GM23338 (cell line): ENCODE data around the gene C2CD2L. TPM values are rescaled to one million over a fixed set of nuclear protein-coding genes. Genes with fewer than 3 reads are reported as not detected.
"Not testable (repeated sequence)": the region's sequence is repeated elsewhere in the genome, so short reads cannot be mapped to it uniquely, and the experiment has no call there.

Experiments used
- ATAC-seq: fragments of 200-7000 bp; cut with Tn5 transposase; 3 replicates; pipeline ENCODE4 v1.9.1; 2020
- DNase-seq: peaks from one replicate; pipeline ENCODE4 v3.0.0-alpha.2; 2015; ENCODE audit warnings: low spot score
- H2AFZ ChIP-seq: fragments of 200-600 bp; sonication (generic); 2 replicates; pipeline ENCODE4 v1.8.0; 2016; ENCODE audit warnings: antibody characterized with exemption, mild to moderate bottlenecking, moderate library complexity
- H3F3A ChIP-seq: fragments of 200-600 bp; sonication (generic); replicated peaks from 2 replicates; pipeline ENCODE4 v1.8.0; 2017; ENCODE audit warnings: antibody characterized with exemption, mixed run types, low read depth
- H3K27ac ChIP-seq: fragments of 200-600 bp; sonication (generic); 2 replicates; pipeline ENCODE4 v1.6.1; 2016; ENCODE audit warnings: low read depth
- H3K27me3 ChIP-seq: fragments of 200-600 bp; sonication (generic); 2 replicates; pipeline ENCODE4 v1.8.0; 2016; ENCODE audit warnings: mild to moderate bottlenecking, mixed run types, moderate library complexity; ENCODE audit not compliant: insufficient read depth
- H3K36me3 ChIP-seq: fragments of 200-600 bp; sonication (generic); 2 replicates; pipeline ENCODE4 v1.8.0; 2016; ENCODE audit warnings: mild to moderate bottlenecking; ENCODE audit not compliant: insufficient read depth
- H3K4me1 ChIP-seq: fragments of 200-600 bp; sonication (generic); 2 replicates; pipeline ENCODE4 v1.8.0; 2016; ENCODE audit warnings: mild to moderate bottlenecking, moderate library complexity; ENCODE audit not compliant: insufficient read depth
- H3K4me2 ChIP-seq: fragments of 200-600 bp; sonication (generic); 2 replicates; pipeline ENCODE4 v1.7.1; 2017; ENCODE audit warnings: mixed run types
- H3K4me3 ChIP-seq: fragments of 200-600 bp; sonication (generic); 2 replicates; pipeline ENCODE4 v1.6.1; 2016; ENCODE audit warnings: mixed run types
- H3K79me2 ChIP-seq: fragments of 200-600 bp; sonication (generic); replicated peaks from 2 replicates; pipeline ENCODE4 v1.8.0; 2017; ENCODE audit warnings: mild to moderate bottlenecking; ENCODE audit not compliant: insufficient read depth
- H3K9me2 ChIP-seq: fragments of 200-600 bp; sonication (generic); 2 replicates; pipeline ENCODE4 v1.8.0; 2017; ENCODE audit not compliant: insufficient read depth
- H4K20me1 ChIP-seq: fragments of 200-600 bp; sonication (generic); replicated peaks from 2 replicates; pipeline ENCODE4 v1.8.0; 2017; ENCODE audit warnings: mild to moderate bottlenecking; ENCODE audit not compliant: insufficient read depth
- H3K27ac Mint-ChIP-seq: 2 replicates; pipeline ENCODE4 v1.8.0; 2020; ENCODE audit warnings: inconsistent platforms, mild to moderate bottlenecking, moderate library complexity, mixed read lengths
- H3K27me3 Mint-ChIP-seq: 3 replicates; pipeline ENCODE4 v1.8.0; 2022; ENCODE audit warnings: low read depth, mild to moderate bottlenecking, moderate library complexity, mixed read lengths, inconsistent platforms; ENCODE audit not compliant: insufficient read depth, poor library complexity
- H3K36me3 Mint-ChIP-seq: 3 replicates; pipeline ENCODE4 v1.8.0; 2021; ENCODE audit warnings: low read depth, mild to moderate bottlenecking, inconsistent platforms, moderate library complexity, mixed read lengths
- H3K4me1 Mint-ChIP-seq: 3 replicates; pipeline ENCODE4 v1.8.0; 2020; ENCODE audit warnings: mild to moderate bottlenecking, inconsistent platforms, mixed read lengths
- H3K4me3 Mint-ChIP-seq: 3 replicates; pipeline ENCODE4 v1.8.0; 2021; ENCODE audit warnings: moderate library complexity, mild to moderate bottlenecking, inconsistent platforms, mixed read lengths
- H3K9me3 Mint-ChIP-seq: 3 replicates; pipeline ENCODE4 v1.8.0; 2020; ENCODE audit warnings: moderate library complexity, mild to moderate bottlenecking, inconsistent platforms, mixed read lengths
- EZH2phosphoT487 ChIP-seq: fragments of 200-600 bp; sonication (generic); IDR thresholded peaks from one replicate; pipeline ENCODE4 v1.8.1; 2018; ENCODE audit warnings: antibody characterized with exemption; ENCODE audit not compliant: unreplicated experiment
- POLR2AphosphoS5 ChIP-seq: IDR thresholded peaks from 2 replicates; pipeline ENCODE4 v1.6.1; 2016; ENCODE audit warnings: antibody characterized with exemption, low read depth
- STAT1 ChIP-seq: IDR thresholded peaks from one replicate; pipeline ENCODE4 v1.6.1; 2016; ENCODE audit warnings: antibody characterized with exemption; ENCODE audit not compliant: unreplicated experiment
- ZNF114 ChIP-seq: fragments of 250-450 bp; sonication (Bioruptor Pico); IDR thresholded peaks from 2 replicates; pipeline ENCODE4 v1.5.0; 2020; ENCODE audit warnings: mild to moderate bottlenecking, moderate library complexity
- long read RNA-seq: library from polyadenylated mRNA; unstranded; transcript quantifications from one replicate; pipeline ENCODE4 v2.0.0, GENCODE V29; 2020; ENCODE audit not compliant: unreplicated experiment
- polyA plus RNA-seq: library from polyadenylated mRNA; unstranded; fragments of >200 nt; fragmentation: Nextera tagmentation; extraction: Ambion mirVana; gene quantifications from 2 replicates; pipeline ENCODE4 v1.2.1, GENCODE V29; 2016
- total RNA-seq: library from RNA; depleted of rRNA; stranded (reverse); fragments of >200 nt; shearing (Covaris generic); gene quantifications from 2 replicates; pipeline ENCODE4 v1.2.3, GENCODE V29; 2014; rRNA removed
- TF ChIP-seq, protein P1 (sequence below): IDR thresholded peaks from 2 replicates; pipeline ENCODE4 v1.6.1; 2016; ENCODE audit warnings: antibody characterized with exemption
- TF ChIP-seq, protein P2 (sequence below): IDR thresholded peaks from one replicate; pipeline ENCODE4 v1.6.1; 2018; ENCODE audit warnings: antibody characterized with exemption; ENCODE audit not compliant: unreplicated experiment

Gene C2CD2L
- total RNA-seq (2.3 and 4.4 TPM in 2 replicates), polyA plus RNA-seq (1.4 TPM in 2 replicates)
- long read RNA-seq, partial matches to known transcripts, result 0 of 1 reads
- long read RNA-seq, other reads (novel, unspliced or antisense), result 0 of 1 reads

DNA sequence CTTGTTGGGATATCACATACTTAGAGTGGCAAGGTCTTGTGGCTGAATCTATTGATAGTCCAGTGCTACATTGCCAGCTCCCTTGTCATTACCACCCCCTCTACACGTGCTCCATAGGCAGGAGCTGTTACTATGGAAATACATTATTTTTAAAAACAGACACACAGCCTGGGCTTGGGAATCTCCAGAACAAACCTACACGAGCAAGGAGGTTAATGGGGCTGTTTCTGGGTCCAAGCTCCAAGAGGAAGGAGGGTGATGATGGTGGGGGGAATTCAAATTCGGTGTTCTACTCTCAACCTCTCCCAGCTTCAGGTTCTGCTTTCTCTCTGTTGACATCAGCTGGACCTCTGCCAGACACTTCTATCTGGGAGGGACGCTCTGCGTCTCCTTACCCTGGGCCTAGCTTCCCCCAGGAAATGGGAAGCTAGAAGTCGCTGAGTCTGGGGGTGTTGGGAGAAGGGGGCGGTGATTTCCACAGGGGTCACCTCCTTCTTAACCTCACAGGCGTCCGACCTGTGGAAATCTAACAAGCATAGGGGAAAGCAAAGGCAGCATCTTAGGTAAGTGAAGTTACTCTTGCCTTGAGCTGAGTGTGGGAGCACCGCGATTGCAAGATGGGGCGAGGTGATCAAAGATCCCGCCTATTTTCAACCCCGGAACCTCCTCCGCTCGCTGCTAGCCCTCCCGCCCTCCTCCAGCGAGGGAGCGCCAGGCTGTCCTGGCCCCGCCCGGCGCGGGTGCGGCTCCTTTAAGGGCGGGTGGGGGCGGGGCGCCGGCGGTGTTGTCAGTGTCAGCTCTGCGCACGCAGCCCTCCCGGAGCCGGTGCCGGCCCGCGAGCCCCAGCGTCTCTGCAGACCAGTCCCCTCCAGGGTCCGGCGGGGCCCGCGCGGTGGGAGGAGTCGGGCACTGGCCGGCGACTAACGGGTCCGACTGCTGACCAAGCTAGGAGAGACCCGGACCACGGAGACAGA, at the start of gene C2CD2L:
C2CD2L (plus strand) TSS at position 781 of the 974 bp plus-strand sequence. CDS start 398 bp downstream, outside the sequence.
- H3K27me3 Mint-ChIP-seq, result peaks cover 25% of the 10 kb centered on the region

DNA sequence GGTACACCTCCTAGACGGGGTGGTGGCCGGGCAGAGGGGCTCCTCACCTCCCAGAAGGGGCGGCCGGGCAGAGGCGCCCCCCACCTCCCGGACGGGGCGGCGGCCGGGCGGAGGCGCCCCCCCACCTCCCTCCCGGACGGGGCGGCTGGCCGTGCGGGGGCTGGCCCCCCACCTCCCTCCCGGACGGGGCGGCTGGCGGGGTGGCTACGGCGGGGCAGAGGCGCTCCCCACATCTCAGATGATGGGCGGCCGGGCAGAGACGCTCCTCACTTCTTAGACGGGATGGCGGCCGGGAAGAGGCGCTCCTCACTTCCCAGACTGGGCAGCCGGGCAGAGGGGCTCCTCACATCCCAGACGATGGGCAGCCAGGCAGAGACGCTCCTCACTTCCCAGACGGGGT, 48.0 kb upstream of the C2CD2L start:
- peaks cover 14% of the 10 kb centered on the region for H3K36me3 ChIP-seq
- not testable (repeated sequence) for H3K27ac ChIP-seq, H3K9me3 Mint-ChIP-seq, H3K27me3 ChIP-seq, H3K9me2 ChIP-seq, H2AFZ ChIP-seq, DNase-seq, ATAC-seq, H3K4me2 ChIP-seq, H3K4me3 ChIP-seq, H3K27ac Mint-ChIP-seq
- Mint-ChIP-seq H3K36me3 (peaks cover 29% of the 10 kb centered on the region), H3K4me1 (peaks cover 14% of the 10 kb centered on the region), H3K4me3 (peak overlapping the region; percentile 42; the same call in 1 of the 3 replicates), H3K27me3 (peaks cover 10% of the 10 kb centered on the region)
- H4K20me1 ChIP-seq, result peaks cover 14% of the 10 kb centered on the region
- peaks cover 14% of the 10 kb centered on the region for H3K4me1 ChIP-seq
- H3K79me2 ChIP-seq, result peaks cover 30% of the 10 kb centered on the region
- H3F3A ChIP-seq, result peaks cover 16% of the 10 kb centered on the region

More for the DNA sequence above, at the start of gene C2CD2L:
- peaks cover 29% of the 10 kb centered on the region for H3K4me1 ChIP-seq
- H3K36me3 ChIP-seq, result no peaks in the 10 kb centered on the region
- no peaks in the 10 kb centered on the region; the same call in 2 of the 3 replicates for H3K36me3 Mint-ChIP-seq
- ATAC-seq, result peak; percentile 82
- no peak for TF ChIP-seq ZNF114 (CRISPR knock-in tag)
- TF ChIP-seq POLR2AphosphoS5, result peak; percentile 43; the same call in 1 of the 2 replicates
- peak within 1 kb of the TSS; percentile 84 for H3K4me3 ChIP-seq
- no peaks in the 10 kb centered on the region for H3K79me2 ChIP-seq
- peaks cover 20% of the 10 kb centered on the region for H3K27me3 ChIP-seq
- no peaks in the 10 kb centered on the region for H3K9me3 Mint-ChIP-seq
- peak within 1 kb of the TSS; percentile 94 for H2AFZ ChIP-seq
- no peaks in the 10 kb centered on the region for H3K9me2 ChIP-seq
- peaks cover 24% of the 10 kb centered on the region for H3F3A ChIP-seq
- H3K27ac ChIP-seq, result no peak within 1 kb of the TSS
- no peak within 1 kb of the TSS for H3K27ac Mint-ChIP-seq
- peak within 1 kb of the TSS; percentile 99 for H3K4me2 ChIP-seq
- DNase-seq, result peak; percentile 95
- no peaks in the 10 kb centered on the region for H4K20me1 ChIP-seq
- H3K4me3 Mint-ChIP-seq, result peak within 1 kb of the TSS; percentile 83
- H3K4me1 Mint-ChIP-seq, result peaks cover 31% of the 10 kb centered on the region

- peaks cover 5% of the 10 kb centered on the region for H3K4me1 Mint-ChIP-seq
- H3K27me3 ChIP-seq, result no peaks in the 10 kb centered on the region
- no peak overlapping the region for H3K27ac Mint-ChIP-seq
- peaks cover 8% of the 10 kb centered on the region for H3K27me3 Mint-ChIP-seq
- H4K20me1 ChIP-seq, result peaks cover 7% of the 10 kb centered on the region; the same call in 1 of the 2 replicates
- peaks cover 7% of the 10 kb centered on the region; the same call in 1 of the 3 replicates for H3K9me3 Mint-ChIP-seq
- TF ChIP-seq EZH2phosphoT487, result no peak
- TF ChIP-seq, protein P1, sequence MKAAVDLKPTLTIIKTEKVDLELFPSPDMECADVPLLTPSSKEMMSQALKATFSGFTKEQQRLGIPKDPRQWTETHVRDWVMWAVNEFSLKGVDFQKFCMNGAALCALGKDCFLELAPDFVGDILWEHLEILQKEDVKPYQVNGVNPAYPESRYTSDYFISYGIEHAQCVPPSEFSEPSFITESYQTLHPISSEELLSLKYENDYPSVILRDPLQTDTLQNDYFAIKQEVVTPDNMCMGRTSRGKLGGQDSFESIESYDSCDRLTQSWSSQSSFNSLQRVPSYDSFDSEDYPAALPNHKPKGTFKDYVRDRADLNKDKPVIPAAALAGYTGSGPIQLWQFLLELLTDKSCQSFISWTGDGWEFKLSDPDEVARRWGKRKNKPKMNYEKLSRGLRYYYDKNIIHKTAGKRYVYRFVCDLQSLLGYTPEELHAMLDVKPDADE, result no peak
- TF ChIP-seq, protein P2, sequence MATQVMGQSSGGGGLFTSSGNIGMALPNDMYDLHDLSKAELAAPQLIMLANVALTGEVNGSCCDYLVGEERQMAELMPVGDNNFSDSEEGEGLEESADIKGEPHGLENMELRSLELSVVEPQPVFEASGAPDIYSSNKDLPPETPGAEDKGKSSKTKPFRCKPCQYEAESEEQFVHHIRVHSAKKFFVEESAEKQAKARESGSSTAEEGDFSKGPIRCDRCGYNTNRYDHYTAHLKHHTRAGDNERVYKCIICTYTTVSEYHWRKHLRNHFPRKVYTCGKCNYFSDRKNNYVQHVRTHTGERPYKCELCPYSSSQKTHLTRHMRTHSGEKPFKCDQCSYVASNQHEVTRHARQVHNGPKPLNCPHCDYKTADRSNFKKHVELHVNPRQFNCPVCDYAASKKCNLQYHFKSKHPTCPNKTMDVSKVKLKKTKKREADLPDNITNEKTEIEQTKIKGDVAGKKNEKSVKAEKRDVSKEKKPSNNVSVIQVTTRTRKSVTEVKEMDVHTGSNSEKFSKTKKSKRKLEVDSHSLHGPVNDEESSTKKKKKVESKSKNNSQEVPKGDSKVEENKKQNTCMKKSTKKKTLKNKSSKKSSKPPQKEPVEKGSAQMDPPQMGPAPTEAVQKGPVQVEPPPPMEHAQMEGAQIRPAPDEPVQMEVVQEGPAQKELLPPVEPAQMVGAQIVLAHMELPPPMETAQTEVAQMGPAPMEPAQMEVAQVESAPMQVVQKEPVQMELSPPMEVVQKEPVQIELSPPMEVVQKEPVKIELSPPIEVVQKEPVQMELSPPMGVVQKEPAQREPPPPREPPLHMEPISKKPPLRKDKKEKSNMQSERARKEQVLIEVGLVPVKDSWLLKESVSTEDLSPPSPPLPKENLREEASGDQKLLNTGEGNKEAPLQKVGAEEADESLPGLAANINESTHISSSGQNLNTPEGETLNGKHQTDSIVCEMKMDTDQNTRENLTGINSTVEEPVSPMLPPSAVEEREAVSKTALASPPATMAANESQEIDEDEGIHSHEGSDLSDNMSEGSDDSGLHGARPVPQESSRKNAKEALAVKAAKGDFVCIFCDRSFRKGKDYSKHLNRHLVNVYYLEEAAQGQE, result no peak
- no peak for TF ChIP-seq STAT1
- peaks cover 8% of the 10 kb centered on the region for H3K36me3 Mint-ChIP-seq
- peaks cover 6% of the 10 kb centered on the region; the same call in 1 of the 2 replicates for H3K4me1 ChIP-seq
- H3K36me3 ChIP-seq, result no peaks in the 10 kb centered on the region
- no peak overlapping the region for H2AFZ ChIP-seq
- no peak overlapping the region for H3K4me2 ChIP-seq
- no peak overlapping the region for H3K4me3 ChIP-seq
- 0 out of 2 replicates have a peak, but pooled peaks cover 4% of the 10 kb centered on the region for H3K9me2 ChIP-seq
- ATAC-seq, result no peak
- H3K27ac ChIP-seq, result no peak overlapping the region
- peaks cover 10% of the 10 kb centered on the region for H3K79me2 ChIP-seq
- H3K4me3 Mint-ChIP-seq, result no peak overlapping the region
- H3F3A ChIP-seq, result peaks cover 9% of the 10 kb centered on the region
- no peak for DNase-seq
These were observed 45.9 kb upstream of the C2CD2L start for GRCh38 chr11:119061256-119061655.
